Naive B cell (primary cell): ENCODE results near the gene ATP2B3. TPM values are rescaled to one million over a fixed set of nuclear protein-coding genes. Genes with fewer than 3 reads are reported as not detected.

Experiments used
- ATAC-seq, 2 donors: fragments of 150-1000 bp; cut with Tn5 transposase; 2 replicates each; pipeline ENCODE4 v1.10.0; 2021; ENCODE audit warnings: low read depth in 2 of 2, mild to moderate bottlenecking in 2 of 2, moderate library complexity in 2 of 2
- DNase-seq: peaks from one replicate; pipeline ENCODE4 v3.0.0; 2022
- H3K27ac Mint-ChIP-seq, 6 donors: one replicate each; pipeline ENCODE4 v1.8.0; 2020 to 2022; ENCODE audit warnings: mild to moderate bottlenecking in 6 of 6, mixed read lengths in 6 of 6, moderate library complexity in 5 of 6, inconsistent platforms in 2 of 6
- H3K27me3 Mint-ChIP-seq, 3 donors: one replicate each; pipeline ENCODE4 v1.8.0; 2021 to 2022; ENCODE audit warnings: mixed read lengths in 3 of 3, mild to moderate bottlenecking in 1 of 3
- H3K36me3 Mint-ChIP-seq, 2 donors: one replicate each; pipeline ENCODE4 v1.8.0; 2020 to 2022; ENCODE audit warnings: mixed read lengths in 2 of 2, inconsistent platforms in 1 of 2, mild to moderate bottlenecking in 1 of 2
- H3K4me1 Mint-ChIP-seq, 3 donors: one replicate each; pipeline ENCODE4 v1.8.0; 2020 to 2022; ENCODE audit warnings: mixed read lengths in 3 of 3, inconsistent platforms in 1 of 3, mild to moderate bottlenecking in 1 of 3, moderate library complexity in 1 of 3
- H3K4me3 Mint-ChIP-seq, 8 donors: one replicate each; pipeline ENCODE4 v1.8.0; 2020 to 2022; ENCODE audit warnings: mild to moderate bottlenecking in 8 of 8, mixed read lengths in 8 of 8, moderate library complexity in 8 of 8, inconsistent platforms in 2 of 8
- H3K9me3 Mint-ChIP-seq, 7 donors: one replicate each; pipeline ENCODE4 v1.8.0; 2020 to 2022; ENCODE audit warnings: mixed read lengths in 7 of 7, mild to moderate bottlenecking in 5 of 7, inconsistent platforms in 2 of 7, moderate library complexity in 1 of 7
- polyA plus RNA-seq, 6 donors: library from polyadenylated mRNA; unstranded; fragments of 300-500 nt; fragmentation: Illumina TruSeq; gene quantifications; one replicate each; pipeline ENCODE4 v1.2.3, GENCODE V29; 2021; ENCODE audit warnings: low read depth in 6 of 6

Gene ATP2B3
- polyA plus RNA-seq, 6 donors from 2014 or later, result 0.05 TPM; not detected in 5

DNA sequence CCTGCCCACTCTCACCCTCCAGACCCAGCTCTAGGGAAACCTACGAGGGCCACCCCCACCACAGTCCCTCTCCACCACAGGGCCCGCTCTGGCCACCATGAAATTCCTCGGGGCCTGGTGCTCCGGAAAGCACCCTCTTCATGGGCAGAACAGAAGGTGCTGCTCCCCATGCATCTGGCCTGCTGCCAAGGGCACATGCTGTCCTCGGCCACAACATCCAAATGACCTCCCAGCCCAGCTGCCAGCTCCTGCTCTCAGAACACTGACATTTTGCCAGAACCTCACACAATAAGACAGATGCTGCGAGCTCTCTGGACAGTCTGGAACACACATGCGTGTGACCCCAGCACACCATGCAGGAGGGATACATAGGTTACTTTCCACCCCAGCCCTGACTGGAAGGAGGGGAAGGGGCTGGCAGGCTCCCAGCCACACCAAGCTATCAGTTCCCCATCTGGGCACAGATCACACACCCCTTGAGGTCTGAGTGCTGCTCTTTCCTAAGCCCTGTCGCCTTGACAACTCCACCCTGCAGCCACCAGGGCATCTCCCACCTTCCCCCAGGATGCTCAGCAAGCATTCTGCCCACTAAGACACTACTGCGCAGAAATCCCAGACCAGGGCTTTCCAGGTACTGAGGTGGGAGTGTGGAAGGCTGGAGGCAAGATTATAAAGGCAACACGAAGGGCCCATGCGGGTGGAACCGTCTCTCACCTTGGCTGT, 75.7 kb downstream of the ATP2B3 start:
- H3K27ac Mint-ChIP-seq, result peak overlapping the region in 3 of 6 donors; percentile 34 to 47 (median 42)
- no peak for ATAC-seq
- H3K27me3 Mint-ChIP-seq, result no peaks in the 10 kb centered on the region
- no peaks in the 10 kb centered on the region for H3K36me3 Mint-ChIP-seq
- H3K9me3 Mint-ChIP-seq, result peaks cover 0 to 4% (median 0%) of the 10 kb centered on the region in 7 donors
- H3K4me3 Mint-ChIP-seq, result peak overlapping the region in 1 of 8 donors; percentile 53
- peaks cover 34 to 55% (median 36%) of the 10 kb centered on the region in 3 donors for H3K4me1 Mint-ChIP-seq
- DNase-seq, result no peak

DNA sequence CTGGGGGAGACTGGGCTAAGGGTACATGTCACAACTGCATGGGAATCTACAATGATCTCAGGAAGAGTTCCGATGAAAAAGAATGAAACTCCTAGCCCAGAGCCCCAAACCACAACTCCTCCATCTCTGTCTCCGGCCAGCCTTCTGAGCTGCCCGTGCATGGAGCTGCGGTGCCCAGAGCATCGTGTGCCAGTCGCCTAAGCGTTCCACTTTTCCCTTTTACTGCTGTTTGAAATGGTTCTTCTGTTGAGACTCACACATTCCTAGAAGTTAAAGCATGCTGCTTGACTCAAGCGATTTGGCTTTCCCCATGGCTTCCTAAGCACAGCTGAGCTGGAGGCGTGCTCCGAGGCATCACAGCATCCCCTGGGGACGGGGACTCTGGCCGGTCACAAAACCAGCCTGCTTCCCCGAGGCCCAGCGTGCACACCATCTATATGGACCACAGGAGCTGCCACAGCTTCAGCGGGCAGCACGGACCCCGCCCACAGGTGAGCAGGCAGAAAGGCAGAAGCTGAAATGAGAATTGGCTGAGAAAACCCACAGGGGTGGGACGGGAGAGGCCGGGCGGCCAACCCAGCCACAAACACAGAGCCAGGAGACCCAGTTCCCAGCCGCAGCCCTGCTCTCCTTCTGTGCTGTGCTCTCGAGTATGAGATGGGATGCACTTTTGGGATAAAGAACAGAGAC, 76.5 kb downstream of the ATP2B3 start:
- Mint-ChIP-seq H3K4me1 (peaks cover 35 to 54% (median 36%) of the 10 kb centered on the region in 3 donors), H3K27ac (peak overlapping the region in 1 of 6 donors; percentile 42), H3K36me3 (no peaks in the 10 kb centered on the region), H3K27me3 (no peaks in the 10 kb centered on the region), H3K4me3 (peak overlapping the region in 1 of 8 donors; percentile 33), H3K9me3 (peaks cover 0 to 4% (median 0%) of the 10 kb centered on the region in 7 donors)
- DNase-seq (no peak), ATAC-seq (no peak)

- Mint-ChIP-seq H3K27me3 (no peaks in the 10 kb centered on the region), H3K4me1 (peaks cover 40 to 59% (median 42%) of the 10 kb centered on the region in 3 donors), H3K36me3 (no peaks in the 10 kb centered on the region), H3K9me3 (peaks cover 0 to 4% (median 0%) of the 10 kb centered on the region in 7 donors), H3K27ac (peak overlapping the region in 1 of 6 donors; percentile 80), H3K4me3 (peak overlapping the region in 1 of 8 donors; percentile 94)
- no peak for ATAC-seq
- DNase-seq, result no peak
Measured at GRCh38 chrX:153595387-153595786, 77.9 kb downstream of the ATP2B3 start.

DNA sequence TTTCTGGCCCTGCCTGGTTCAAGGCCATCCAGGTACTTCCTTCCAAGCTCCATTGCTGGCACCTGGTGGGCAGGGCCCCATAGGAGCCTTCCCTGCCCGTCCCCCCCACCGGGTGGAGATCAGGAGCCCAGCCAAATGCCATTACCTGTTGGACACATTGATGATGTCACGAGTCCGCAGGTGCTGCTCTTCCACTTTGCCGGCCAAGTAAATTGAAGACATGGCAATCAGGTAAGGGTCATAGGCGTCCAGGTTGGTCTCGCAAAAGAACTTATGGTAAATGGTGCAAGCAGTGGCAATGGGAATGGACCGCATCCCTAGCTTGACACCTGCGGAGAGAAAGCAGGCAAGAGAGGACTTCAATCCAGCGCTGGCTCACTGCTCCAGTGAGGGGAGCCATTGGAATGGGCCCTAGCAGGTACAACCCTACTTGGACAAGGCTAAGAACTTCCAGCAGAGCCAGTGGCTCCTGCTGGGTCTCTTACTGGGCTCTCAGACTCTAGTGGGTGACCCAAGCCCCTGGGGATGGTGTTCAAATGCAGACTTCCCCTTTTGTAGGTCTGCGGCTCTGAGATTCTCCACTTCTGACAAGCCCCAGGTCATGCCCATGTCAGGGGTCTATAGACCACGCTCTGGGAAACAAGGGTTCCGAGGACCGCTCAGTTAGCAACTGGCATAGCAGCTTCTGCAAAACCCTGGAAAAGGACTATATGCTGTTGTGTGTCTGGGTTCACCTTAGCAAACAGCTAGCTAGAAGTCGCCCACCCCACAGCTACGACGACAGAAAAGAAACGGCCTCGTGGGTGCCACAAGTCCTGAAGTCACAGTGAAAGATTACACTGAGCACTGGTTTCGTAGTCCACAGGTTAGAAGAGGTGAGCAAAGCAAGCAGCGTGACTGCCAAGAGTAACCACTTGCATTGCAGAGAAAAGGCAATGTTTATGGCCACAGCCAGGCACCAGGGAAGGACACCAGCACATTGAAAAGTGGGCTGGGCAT, 78.7 kb downstream of the ATP2B3 start:
- ATAC-seq, result peak in 1 of 2 donors; percentile 25
- H3K4me1 Mint-ChIP-seq, result peaks cover 39 to 57% (median 40%) of the 10 kb centered on the region in 3 donors
- no peaks in the 10 kb centered on the region for H3K36me3 Mint-ChIP-seq
- H3K9me3 Mint-ChIP-seq, result peaks cover 0 to 4% (median 0%) of the 10 kb centered on the region in 7 donors
- DNase-seq, result no peak
- peak overlapping the region; percentile 35 to 94 (median 88) for H3K4me3 Mint-ChIP-seq
- no peaks in the 10 kb centered on the region for H3K27me3 Mint-ChIP-seq
- peak overlapping the region; percentile 35 to 89 (median 74) for H3K27ac Mint-ChIP-seq

DNA sequence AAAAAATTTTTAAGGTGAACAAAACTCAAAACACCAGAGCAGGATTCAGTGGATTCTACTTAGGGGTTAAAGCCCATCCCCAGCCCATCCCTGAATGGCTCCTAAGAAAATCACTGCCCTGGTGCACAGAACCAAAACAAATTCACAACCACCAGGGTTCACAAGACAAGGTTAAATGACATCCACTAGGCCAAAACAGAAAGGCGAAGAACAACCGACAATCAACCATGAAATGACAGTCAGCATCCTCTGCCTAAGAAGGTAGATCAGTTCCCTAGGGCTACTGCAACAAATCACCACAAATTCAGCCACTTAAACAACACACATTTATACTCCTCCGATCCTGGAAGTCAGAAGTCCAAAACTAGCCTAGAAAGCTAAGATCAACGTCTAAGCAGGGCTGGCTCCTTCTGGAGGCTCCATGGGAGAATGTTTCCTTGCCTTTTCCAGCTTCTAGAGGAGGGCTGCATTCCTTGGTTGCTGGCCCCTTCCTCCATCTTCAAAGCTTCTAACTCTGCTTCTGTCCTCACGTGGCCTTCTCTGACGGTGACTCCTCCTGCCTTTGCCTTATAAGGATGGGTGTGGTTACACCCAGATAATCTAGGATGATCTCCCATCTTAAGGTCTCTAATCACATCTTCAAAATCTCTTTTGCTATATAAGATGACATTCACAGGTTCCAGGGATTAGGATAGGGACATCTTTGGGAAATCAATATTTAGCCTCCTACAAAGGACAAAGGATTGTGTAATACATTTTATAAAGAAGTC, 79.7 kb downstream of the ATP2B3 start:
- H3K9me3 Mint-ChIP-seq, result peaks cover 0 to 4% (median 0%) of the 10 kb centered on the region in 7 donors
- H3K4me3 Mint-ChIP-seq, result peak overlapping the region; percentile 86 to 94 (median 90)
- peak overlapping the region in 5 of 6 donors; percentile 65 to 91 (median 84) for H3K27ac Mint-ChIP-seq
- H3K4me1 Mint-ChIP-seq, result peaks cover 32 to 47% (median 34%) of the 10 kb centered on the region in 3 donors
- ATAC-seq (peak; percentile 34 to 46), DNase-seq (no peak)
- no peaks in the 10 kb centered on the region for H3K36me3 Mint-ChIP-seq
- H3K27me3 Mint-ChIP-seq, result no peaks in the 10 kb centered on the region

- Mint-ChIP-seq H3K4me3 (peak within 1 kb of the TSS; percentile 86 to 97 (median 91)), H3K36me3 (no peaks in the 10 kb centered on the region), H3K27me3 (no peaks in the 10 kb centered on the region), H3K9me3 (peaks cover 0 to 4% (median 0%) of the 10 kb centered on the region in 7 donors), H3K4me1 (peaks cover 32 to 43% (median 34%) of the 10 kb centered on the region in 3 donors), H3K27ac (peak within 1 kb of the TSS; percentile 69 to 92 (median 86))
- ATAC-seq (peak; percentile 53 to 60), DNase-seq (no peak)
Measured at GRCh38 chrX:153598541-153599191, 81.2 kb downstream of the ATP2B3 start, which contains the start of gene CCNQ. CCNQ (minus strand) TSS chrX:153599139; CDS start chrX:153599073, 66 bp downstream.

GRCh38 chrX:153599192-153600031, 82.0 kb downstream of the ATP2B3 start:
- peaks cover 32 to 43% (median 34%) of the 10 kb centered on the region in 3 donors for H3K4me1 Mint-ChIP-seq
- H3K4me3 Mint-ChIP-seq, result peak overlapping the region; percentile 84 to 97 (median 87)
- no peaks in the 10 kb centered on the region for H3K36me3 Mint-ChIP-seq
- H3K27ac Mint-ChIP-seq, result peak overlapping the region in 4 of 6 donors; percentile 37 to 80 (median 56)
- ATAC-seq, result peak; percentile 72 to 79
- DNase-seq, result peak; percentile 84
- peaks cover 0 to 4% (median 0%) of the 10 kb centered on the region in 7 donors for H3K9me3 Mint-ChIP-seq
- H3K27me3 Mint-ChIP-seq, result no peaks in the 10 kb centered on the region

DNA sequence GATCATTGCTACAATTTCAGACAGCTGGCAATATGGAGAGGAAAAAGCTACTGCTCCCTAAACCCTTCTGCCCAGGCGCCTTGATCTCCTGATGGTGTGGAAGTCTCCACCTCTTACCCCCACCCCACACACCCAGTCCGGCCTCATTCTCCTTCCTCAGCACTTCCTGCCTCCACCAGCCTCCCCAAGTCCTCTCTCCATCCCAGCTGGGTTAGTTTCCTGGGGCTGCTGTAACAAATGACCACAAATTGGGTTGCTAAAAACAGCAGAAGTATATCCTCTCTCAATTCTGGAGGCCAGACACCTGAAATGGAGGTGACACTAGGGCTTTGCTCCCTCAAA, 82.6 kb downstream of the ATP2B3 start:
- Mint-ChIP-seq H3K4me1 (peaks cover 32 to 43% (median 34%) of the 10 kb centered on the region in 3 donors), H3K27ac (peak overlapping the region in 5 of 6 donors; percentile 42 to 92 (median 80)), H3K9me3 (peaks cover 0 to 4% (median 0%) of the 10 kb centered on the region in 7 donors), H3K27me3 (no peaks in the 10 kb centered on the region), H3K4me3 (peak overlapping the region; percentile 84 to 97 (median 87)), H3K36me3 (no peaks in the 10 kb centered on the region)
- no peak for ATAC-seq
- no peak for DNase-seq

DNA sequence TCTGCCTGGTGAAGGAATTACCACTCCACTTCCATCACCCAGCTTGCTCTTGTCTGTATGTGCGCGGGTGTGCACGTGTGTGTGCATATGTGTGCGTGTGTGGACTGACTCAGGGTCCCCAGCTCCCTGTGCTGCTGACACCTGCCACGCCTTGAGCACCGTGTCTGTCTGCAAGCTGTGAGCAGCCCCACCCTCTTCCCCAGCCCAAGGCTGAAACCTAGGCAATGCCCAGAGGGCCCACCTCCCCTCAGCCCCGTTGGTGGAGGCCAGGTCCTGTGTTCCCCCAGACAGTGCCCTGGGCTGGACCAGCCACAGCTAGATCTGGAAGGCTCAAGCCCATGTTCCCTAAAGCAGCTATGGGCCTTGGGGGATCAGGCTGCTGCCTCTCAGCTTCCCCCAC, 83.5 kb downstream of the ATP2B3 start:
- peaks cover 0 to 4% (median 0%) of the 10 kb centered on the region in 7 donors for H3K9me3 Mint-ChIP-seq
- peak overlapping the region in 6 of 8 donors; percentile 53 to 97 (median 82) for H3K4me3 Mint-ChIP-seq
- no peak for ATAC-seq
- H3K27ac Mint-ChIP-seq, result no peak overlapping the region
- no peaks in the 10 kb centered on the region for H3K36me3 Mint-ChIP-seq
- H3K27me3 Mint-ChIP-seq, result no peaks in the 10 kb centered on the region
- H3K4me1 Mint-ChIP-seq, result peaks cover 26 to 35% (median 28%) of the 10 kb centered on the region in 3 donors
- no peak for DNase-seq

DNA sequence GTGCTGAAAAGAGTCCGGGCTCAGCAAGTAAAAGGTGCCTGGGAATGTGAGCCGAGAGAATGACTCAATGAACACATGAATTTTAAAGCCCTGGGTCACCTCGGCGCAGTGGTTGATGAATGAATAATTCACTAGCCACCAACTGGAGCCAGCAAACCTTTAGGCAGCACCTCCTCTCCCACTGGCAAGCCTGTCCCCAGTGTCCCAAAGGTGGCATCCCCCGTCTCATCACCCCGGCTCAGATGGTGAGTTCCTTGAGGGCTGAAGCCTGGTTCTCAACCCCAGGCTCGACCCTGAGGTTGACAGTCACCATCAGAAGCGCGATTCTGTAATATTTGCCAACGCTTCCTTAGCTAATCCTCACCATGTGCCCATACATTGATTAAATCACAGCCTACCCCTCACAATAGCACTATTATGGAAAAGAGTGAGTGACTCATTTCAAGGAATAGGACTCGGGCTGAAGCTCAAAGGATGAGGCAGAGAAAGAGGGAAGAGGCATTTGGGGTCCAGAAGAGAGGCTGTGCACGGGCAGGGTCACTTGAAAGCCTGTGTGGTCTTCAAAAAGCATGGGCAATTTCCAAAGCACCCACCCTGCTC, 84.2 kb downstream of the ATP2B3 start:
- no peaks in the 10 kb centered on the region for H3K27me3 Mint-ChIP-seq
- no peak for DNase-seq
- H3K4me3 Mint-ChIP-seq, result peak overlapping the region in 1 of 8 donors; percentile 68
- H3K36me3 Mint-ChIP-seq, result no peaks in the 10 kb centered on the region
- H3K4me1 Mint-ChIP-seq, result peaks cover 19 to 28% (median 22%) of the 10 kb centered on the region in 3 donors
- ATAC-seq, result no peak
- peaks cover 0 to 4% (median 0%) of the 10 kb centered on the region in 7 donors for H3K9me3 Mint-ChIP-seq
- H3K27ac Mint-ChIP-seq, result peak overlapping the region in 2 of 6 donors; percentile 39 to 78

- Mint-ChIP-seq H3K4me1 (peaks cover 9 to 19% (median 14%) of the 10 kb centered on the region in 3 donors), H3K4me3 (no peak overlapping the region), H3K27me3 (no peaks in the 10 kb centered on the region), H3K9me3 (no peaks in the 10 kb centered on the region), H3K27ac (peak overlapping the region in 1 of 6 donors; percentile 18), H3K36me3 (no peaks in the 10 kb centered on the region)
- no peak for DNase-seq
- no peak for ATAC-seq
Measured at GRCh38 chrX:153602601-153603000, 85.2 kb downstream of the ATP2B3 start.
